H1 (cell line): ENCODE data around the gene ATM. TPM values are rescaled to one million over a fixed set of nuclear protein-coding genes. Genes with fewer than 3 reads are reported as not detected.

Experiments used
- CHD2 ChIP-seq: IDR thresholded peaks from 2 replicates; pipeline ENCODE4 v1.6.1; 2012; ENCODE audit warnings: low read length, improper control_type of control experiment
- CHD7 ChIP-seq: fragments of 300-600 bp; sonication (generic); IDR thresholded peaks from 2 replicates; pipeline ENCODE4 v1.7.1; 2012; ENCODE audit warnings: low read length, moderate library complexity, mild to moderate bottlenecking, inconsistent platforms; ENCODE audit not compliant: insufficient replicate concordance
- CTBP2 ChIP-seq: IDR thresholded peaks from 2 replicates; pipeline ENCODE4 v1.7.0; 2011; ENCODE audit warnings: borderline replicate concordance, mild to moderate bottlenecking, moderate library complexity, mixed read lengths, low read length; ENCODE audit not compliant: insufficient read depth, insufficient read length
- EGR1 ChIP-seq: IDR thresholded peaks from 2 replicates; pipeline ENCODE4 v1.6.1; 2011; ENCODE audit warnings: low read depth, low read length, borderline replicate concordance
- EZH2 ChIP-seq: fragments of 200-600 bp; sonication (generic); IDR thresholded peaks from 2 replicates; pipeline ENCODE4 v1.7.1; 2012; ENCODE audit warnings: low read depth, mild to moderate bottlenecking, moderate library complexity, low read length, inconsistent platforms; ENCODE audit not compliant: severe bottlenecking
- RAD21 ChIP-seq, 2 experiments: IDR thresholded peaks in 1 of 2; conservative IDR thresholded peaks in 1 of 2; 2 replicates each; pipeline ENCODE4 v1.6.1; 2011; ENCODE audit warnings: low read depth in 2 of 2, low read length in 2 of 2, improper control_type of control experiment in 1 of 2, inconsistent platforms in 1 of 2, mild to moderate bottlenecking in 1 of 2, moderate library complexity in 1 of 2
- RNF2 ChIP-seq: fragments of 200-900, 300-1000 bp; sonication (generic); IDR thresholded peaks from 2 replicates; pipeline ENCODE4 v1.7.1; 2016; ENCODE audit warnings: borderline replicate concordance, low read depth, mild to moderate bottlenecking, antibody characterized with exemption, low read length; ENCODE audit not compliant: poor library complexity, severe bottlenecking; ENCODE audit errors: missing control alignments
- SIRT6 ChIP-seq: IDR thresholded peaks from one replicate; pipeline ENCODE4 v1.7.1; 2012; ENCODE audit warnings: low read length, inconsistent platforms
- TCF12 ChIP-seq: IDR thresholded peaks from 2 replicates; pipeline ENCODE4 v1.6.1; 2011; ENCODE audit warnings: low read depth, mild to moderate bottlenecking, low read length
- polyA plus RNA-seq, 7 experiments: library from polyadenylated mRNA; depleted of rRNA in 3 of 7; stranded (reverse) in 5 of 7; unstranded in 2 of 7; fragments of >200 nt in 5 of 7; fragments of 200-250 nt in 2 of 7; gene quantifications; 1 replicate in 5 of 7; 2 replicates in 1 of 7; 4 replicates in 1 of 7; pipeline versions ENCODE4 v1.2.1 to v1.2.3, GENCODE V29; 2011 to 2013; ENCODE audit warnings: missing spikeins in 2 of 7, mixed read lengths in 2 of 7
- total RNA-seq: library from RNA; stranded (reverse); fragmentation: NEBNext Ultra II Directional; extraction: Animal tissue kit (Norgen Biotek cat#: 25700); gene quantifications from 2 replicates; pipeline ENCODE4 v1.2.1, GENCODE V29; 2021

The ATM gene
- total and polyA plus RNA-seq, 2 of the 8 experiments (the other 6 are each of a cell fraction or from before 2014, with no cell fraction given), result 14.9 to 55.4 TPM

- TF ChIP-seq EGR1, result no peak
- no peak for TF ChIP-seq RNF2
- TF ChIP-seq RAD21 (IDR thresholded peaks at IDR 0.05 in 1 of 2, conservative IDR thresholded peaks at IDR 0.05 in 1 of 2; ENCODE audit: low read depth in 2 of 2, low read length in 2 of 2), result no peak
- no peak for TF ChIP-seq SIRT6
- no peak for TF ChIP-seq CHD2
- TF ChIP-seq EZH2, result no peak
- TF ChIP-seq CHD7, result no peak
- TF ChIP-seq CTBP2, result no peak
- TF ChIP-seq TCF12, result no peak
Measured at GRCh38 chr11:108204929-108205499, 17.9 kb upstream of the ATM start (continued).
